H9 (cell line): ENCODE data around the gene CD300E. TPM values are rescaled to one million over a fixed set of nuclear protein-coding genes. Genes with fewer than 3 reads are reported as not detected.

Source experiments
- DNase-seq: peaks from one replicate; pipeline ENCODE4 v3.0.0-alpha.2; 2017
- H2AFZ ChIP-seq: one replicate; pipeline ENCODE4 v1.6.1; 2013; ENCODE audit warnings: mild to moderate bottlenecking, low read length, control low read depth, moderate library complexity
- H2AK5ac ChIP-seq: 2 replicates; pipeline ENCODE4 v1.6.1; 2013; ENCODE audit warnings: low read length, control low read depth, mixed read lengths; ENCODE audit not compliant: insufficient read length
- H2BK120ac ChIP-seq: one replicate; pipeline ENCODE4 v1.6.1; 2013; ENCODE audit warnings: low read depth, mild to moderate bottlenecking, low read length, control low read depth, inconsistent platforms; ENCODE audit not compliant: poor library complexity, severe bottlenecking
- H2BK12ac ChIP-seq: 2 replicates; pipeline ENCODE4 v1.6.1; 2013; ENCODE audit warnings: low read length, control low read depth, mixed read lengths, low read depth; ENCODE audit not compliant: insufficient read length
- H2BK15ac ChIP-seq: 2 replicates; pipeline ENCODE4 v1.6.1; 2013; ENCODE audit warnings: low read depth, low read length, control low read depth
- H2BK20ac ChIP-seq: one replicate; pipeline ENCODE4 v1.6.1; 2013; ENCODE audit warnings: low read depth, mild to moderate bottlenecking, low read length, control low read depth, inconsistent platforms; ENCODE audit not compliant: poor library complexity, severe bottlenecking
- H2BK5ac ChIP-seq: 2 replicates; pipeline ENCODE4 v1.6.1; 2013; ENCODE audit warnings: low read length, control low read depth, mixed read lengths; ENCODE audit not compliant: insufficient read length
- H3K14ac ChIP-seq: 2 replicates; pipeline ENCODE4 v1.6.1; 2013; ENCODE audit warnings: low read length, control low read depth; ENCODE audit not compliant: insufficient read depth
- H3K18ac ChIP-seq: 2 replicates; pipeline ENCODE4 v1.6.1; 2013; ENCODE audit warnings: low read depth, mild to moderate bottlenecking, mixed read lengths, low read length, control low read depth; ENCODE audit not compliant: insufficient read length
- H3K23ac ChIP-seq: 2 replicates; pipeline ENCODE4 v1.6.1; 2013; ENCODE audit warnings: low read length, control low read depth, mixed read lengths, low read depth; ENCODE audit not compliant: insufficient read length
- H3K23me2 ChIP-seq: 2 replicates; pipeline ENCODE4 v1.6.1; 2013; ENCODE audit warnings: low read depth, mild to moderate bottlenecking, mixed read lengths, low read length, control low read depth; ENCODE audit not compliant: insufficient read length, poor library complexity, severe bottlenecking
- H3K27ac ChIP-seq: 2 replicates; pipeline ENCODE4 v1.5.1; 2013; ENCODE audit warnings: low read length, control low read depth, mixed read lengths, low read depth; ENCODE audit not compliant: insufficient read length
- H3K27me3 ChIP-seq: 2 replicates; pipeline ENCODE4 v1.6.1; 2013; ENCODE audit warnings: low read length, control low read depth, inconsistent platforms; ENCODE audit not compliant: insufficient read depth
- H3K4ac ChIP-seq: 2 replicates; pipeline ENCODE4 v1.6.1; 2013; ENCODE audit warnings: low read depth, mild to moderate bottlenecking, control low read depth, inconsistent platforms, low read length, moderate library complexity
- H3K4me1 ChIP-seq: 2 replicates; pipeline ENCODE4 v1.6.1; 2013; ENCODE audit warnings: low read length, control low read depth, inconsistent platforms; ENCODE audit not compliant: insufficient read depth
- H3K4me2 ChIP-seq: 2 replicates; pipeline ENCODE4 v1.6.1; 2013; ENCODE audit warnings: low read length, control low read depth, mixed read lengths; ENCODE audit not compliant: insufficient read length, insufficient read depth
- H3K56ac ChIP-seq: 2 replicates; pipeline ENCODE4 v1.6.1; 2013; ENCODE audit warnings: low read depth, mild to moderate bottlenecking, mixed read lengths, low read length, control low read depth; ENCODE audit not compliant: insufficient read length
- H3K79me1 ChIP-seq: 2 replicates; pipeline ENCODE4 v1.6.1; 2013; ENCODE audit warnings: low read depth, mild to moderate bottlenecking, moderate library complexity, low read length, control low read depth, inconsistent platforms; ENCODE audit not compliant: insufficient read depth, poor library complexity, severe bottlenecking
- H3K79me2 ChIP-seq: 2 replicates; pipeline ENCODE4 v1.6.1; 2013; ENCODE audit warnings: low read length, control low read depth, inconsistent platforms; ENCODE audit not compliant: insufficient read depth
- H3K9ac ChIP-seq: 2 replicates; pipeline ENCODE4 v1.6.1; 2013; ENCODE audit warnings: low read length, control low read depth, mixed read lengths; ENCODE audit not compliant: insufficient read length; ENCODE audit errors: extremely low read depth
- H3K9me3 ChIP-seq: one replicate; pipeline ENCODE4 v1.6.1; 2013; ENCODE audit warnings: low read depth, low read length, inconsistent platforms; ENCODE audit not compliant: control insufficient read depth
- H3T11ph ChIP-seq: one replicate; pipeline ENCODE4 v1.6.1; 2013; ENCODE audit warnings: mild to moderate bottlenecking, low read length, control low read depth, inconsistent platforms
- H4K20me1 ChIP-seq: one replicate; pipeline ENCODE4 v1.6.1; 2013; ENCODE audit not compliant: control insufficient read depth, insufficient read length, insufficient read depth
- H4K5ac ChIP-seq: 2 replicates; pipeline ENCODE4 v1.6.1; 2013; ENCODE audit warnings: low read depth, mild to moderate bottlenecking, mixed read lengths, low read length, control low read depth; ENCODE audit not compliant: insufficient read length
- H4K8ac ChIP-seq: replicated peaks from 2 replicates; pipeline ENCODE4 v1.6.1; 2013; ENCODE audit warnings: low read length, control low read depth, mixed read lengths, low read depth; ENCODE audit not compliant: insufficient read length
- H4K91ac ChIP-seq: 2 replicates; pipeline ENCODE4 v1.6.1; 2013; ENCODE audit warnings: low read depth, mild to moderate bottlenecking, moderate library complexity, mixed read lengths, low read length, control low read depth; ENCODE audit not compliant: insufficient read length
- H3K27ac Mint-ChIP-seq, 3 experiments: 2 replicates in 2 of 3; 3 replicates in 1 of 3; pipeline ENCODE4 v1.8.0; 2020 to 2021; ENCODE audit warnings: mixed read lengths in 3 of 3, mild to moderate bottlenecking in 1 of 3, moderate library complexity in 1 of 3
- H3K27me3 Mint-ChIP-seq: 2 replicates; pipeline ENCODE4 v1.8.0; 2021; ENCODE audit warnings: low read depth, mild to moderate bottlenecking, moderate library complexity, mixed read lengths
- H3K36me3 Mint-ChIP-seq, 3 experiments: 2 replicates in 2 of 3; 3 replicates in 1 of 3; pipeline ENCODE4 v1.8.0; 2020 to 2021; ENCODE audit warnings: low read depth in 3 of 3, mixed read lengths in 3 of 3; ENCODE audit not compliant: insufficient read depth in 1 of 3
- H3K4me1 Mint-ChIP-seq, 2 experiments: 2 replicates each; pipeline ENCODE4 v1.8.0; 2020; ENCODE audit warnings: mixed read lengths in 2 of 2
- H3K4me3 Mint-ChIP-seq, 2 experiments: 2 replicates in 1 of 2; 3 replicates in 1 of 2; pipeline ENCODE4 v1.8.0; 2020 to 2021; ENCODE audit warnings: mild to moderate bottlenecking in 2 of 2, mixed read lengths in 2 of 2, moderate library complexity in 1 of 2
- H3K9me3 Mint-ChIP-seq, 2 experiments: 2 replicates in 1 of 2; 3 replicates in 1 of 2; pipeline ENCODE4 v1.8.0; 2020; ENCODE audit warnings: mild to moderate bottlenecking in 2 of 2, mixed read lengths in 2 of 2, moderate library complexity in 1 of 2
- CTCF ChIP-seq: fragments of 200-600 bp; sonication (generic); conservative IDR thresholded peaks from 3 replicates; pipeline ENCODE4 v1.8.0; 2021; ENCODE audit warnings: antibody characterized with exemption, mild to moderate bottlenecking
- WGBS: extraction: QIAGEN DNeasy Blood & Tissue Kit; methylation state at CpG from one replicate; pipeline ENCODE4 v1.1.7; 2013; ENCODE audit warnings: missing lambda C conversion rate, low lambda C conversion rate, mixed read lengths; ENCODE audit not compliant: insufficient read length; ENCODE audit errors: extremely low coverage; 5-methylcytosine and 5-hydroxymethylcytosine counted together
- total RNA-seq: library from RNA; stranded (reverse); gene quantifications from 2 replicates; pipeline ENCODE4 v1.2.1, GENCODE V29; 2021

Gene CD300E
- total RNA-seq, 1 experiment from 2014 or later, result not detected

GRCh38 chr17:74607221-74607620 is 16.3 kb downstream of the CD300E start:
- Mint-ChIP-seq H3K9me3 (0 out of 5 replicates have a peak, but pooled peaks cover 0 to 1% of the 10 kb centered on the region in 2 experiments), H3K36me3 (no peaks in the 10 kb centered on the region), H3K27me3 (peaks cover 19% of the 10 kb centered on the region), H3K27ac (no peak overlapping the region), H3K4me1 (no peaks in the 10 kb centered on the region; a peak in 1 of 4 replicates), H3K4me3 (no peak overlapping the region)
- no peak overlapping the region for H2BK5ac ChIP-seq
- no peak overlapping the region for H2BK20ac ChIP-seq
- no peak for DNase-seq
- no peak overlapping the region for H2BK15ac ChIP-seq
- no peak overlapping the region for H2BK12ac ChIP-seq
- no peak overlapping the region for H3K14ac ChIP-seq
- H2AK5ac ChIP-seq, result no peak overlapping the region
- H3K23ac ChIP-seq, result no peak overlapping the region
- H3K4me2 ChIP-seq, result no peak overlapping the region
- H3T11ph ChIP-seq, result no peak overlapping the region
- no peak overlapping the region for H3K4ac ChIP-seq
- no peak for TF ChIP-seq CTCF
- H3K23me2 ChIP-seq, result no peaks in the 10 kb centered on the region
- H3K56ac ChIP-seq, result no peak overlapping the region
- H3K27me3 ChIP-seq, result no peaks in the 10 kb centered on the region
- no peak overlapping the region for H3K9ac ChIP-seq
- no peak overlapping the region for H3K18ac ChIP-seq
- H3K27ac ChIP-seq, result no peak overlapping the region
- no peak overlapping the region for H4K5ac ChIP-seq
- no CpG with 5 or more reads among the region's 1 CpG for WGBS
- no peaks in the 10 kb centered on the region for H3K9me3 ChIP-seq
- no peak overlapping the region for H2AFZ ChIP-seq
- no peaks in the 10 kb centered on the region for H3K79me2 ChIP-seq
- no peaks in the 10 kb centered on the region for H3K79me1 ChIP-seq
- H4K91ac ChIP-seq, result no peak overlapping the region
- H4K20me1 ChIP-seq, result no peaks in the 10 kb centered on the region
- no peak overlapping the region for H4K8ac ChIP-seq
- H3K4me1 ChIP-seq, result no peaks in the 10 kb centered on the region
- no peak overlapping the region for H2BK120ac ChIP-seq
